ENCODE results near the gene SIK1.
"Not testable (repeated sequence)": the region's sequence is repeated elsewhere in the genome, so short reads cannot be mapped to it uniquely, and the experiment has no call there.

Gene SIK1

GRCh38 chr21:43439316-43440075 is 12.6 kb upstream of the SIK1 start:
- not testable (repeated sequence) for DNase-seq (ENCODE audit: low spot score)

GRCh38 chr21:43436272-43436671 is 9.3 kb upstream of the SIK1 start:
- not testable (repeated sequence) for DNase-seq (ENCODE audit: low spot score)

GRCh38 chr21:43433340-43434136 is 6.6 kb upstream of the SIK1 start:
- DNase-seq (ENCODE audit: low spot score) = not testable (repeated sequence)

GRCh38 chr21:43430830-43431416 is 4.0 kb upstream of the SIK1 start:
- not testable (repeated sequence) for DNase-seq (ENCODE audit: low spot score)

- not testable (repeated sequence) for DNase-seq (ENCODE audit: low spot score)
Observed at GRCh38 chr21:43428964-43429363, 2.0 kb upstream of the SIK1 start.

- DNase-seq (ENCODE audit: low spot score) = not testable (repeated sequence)
Observed at GRCh38 chr21:43427242-43427559, 270 bp upstream of the SIK1 start.

- not testable (repeated sequence) for DNase-seq (ENCODE audit: low spot score)
Observed at GRCh38 chr21:43426004-43426403, 927 bp downstream of the SIK1 start.

GRCh38 chr21:43419475-43419874 is 7.5 kb downstream of the SIK1 start:
- DNase-seq (ENCODE audit: low spot score) = not testable (repeated sequence)

- not testable (repeated sequence) for DNase-seq (ENCODE audit: low spot score)
Observed at GRCh38 chr21:43414576-43414975, 12.4 kb downstream of the SIK1 start.

GRCh38 chr21:43412020-43412788 is 14.7 kb downstream of the SIK1 start:
- not testable (repeated sequence) for DNase-seq (ENCODE audit: low spot score)

GRCh38 chr21:43410456-43411068 is 16.4 kb downstream of the SIK1 start:
- not testable (repeated sequence) for DNase-seq (ENCODE audit: low spot score)

- DNase-seq (ENCODE audit: low spot score) = not testable (repeated sequence)
Observed at GRCh38 chr21:43407139-43407538, 19.8 kb downstream of the SIK1 start.

GRCh38 chr21:43404450-43404849 is 22.5 kb downstream of the SIK1 start:
- DNase-seq (ENCODE audit: low spot score) = not testable (repeated sequence)

GRCh38 chr21:43403651-43404430 is 23.1 kb downstream of the SIK1 start:
- not testable (repeated sequence) for DNase-seq (ENCODE audit: low spot score)

- DNase-seq (ENCODE audit: low spot score) = not testable (repeated sequence)
Observed at GRCh38 chr21:43401125-43401524, 25.8 kb downstream of the SIK1 start.

GRCh38 chr21:43399595-43400015 is 27.3 kb downstream of the SIK1 start:
- DNase-seq (ENCODE audit: low spot score) = not testable (repeated sequence)

- DNase-seq (ENCODE audit: low spot score) = not testable (repeated sequence)
Observed at GRCh38 chr21:43399136-43399535, 27.8 kb downstream of the SIK1 start.

GRCh38 chr21:43398533-43398932 is 28.4 kb downstream of the SIK1 start:
- DNase-seq (ENCODE audit: low spot score) = not testable (repeated sequence)

- not testable (repeated sequence) for DNase-seq (ENCODE audit: low spot score)
Observed at GRCh38 chr21:43398000-43398399, 28.9 kb downstream of the SIK1 start.

GRCh38 chr21:43397439-43397808 is 29.5 kb downstream of the SIK1 start:
- DNase-seq (ENCODE audit: low spot score) = not testable (repeated sequence)

Measured in AG08395 (cell line).